CD4-positive, CD25-positive, alpha-beta regulatory T cell (primary cell): ENCODE measurements around the gene UBA52. TPM values are rescaled to one million over a fixed set of nuclear protein-coding genes. Genes with fewer than 3 reads are reported as not detected.
A peak's percentile ranks its signal among the peaks of the same experiment; 100 is the strongest.
"Not testable (repeated sequence)": the region's sequence is repeated elsewhere in the genome, so short reads cannot be mapped to it uniquely, and the experiment has no call there.

Experiments used
- ATAC-seq, 2 donors: fragments of 150-1000 bp; cut with Tn5 transposase; one replicate each; pipeline ENCODE4 v1.10.0; 2021; ENCODE audit warnings: low read depth in 2 of 2, moderate number of reproducible peaks in 2 of 2, moderate library complexity in 1 of 2
- DNase-seq, 3 donors: peaks; one replicate each; pipeline versions ENCODE4 v3.0.0 to v3.0.0-alpha.2; 2012 to 2022; ENCODE audit warnings: mixed read lengths in 1 of 3
- H3K27ac ChIP-seq: one replicate; pipeline ENCODE4 v1.7.0; 2013; ENCODE audit warnings: mild to moderate bottlenecking, low read length; ENCODE audit not compliant: insufficient read depth, poor library complexity, severe bottlenecking
- H3K27me3 ChIP-seq: one replicate; pipeline ENCODE4 v1.7.0; 2013; ENCODE audit warnings: low read length; ENCODE audit not compliant: control insufficient read depth, insufficient read depth
- H3K36me3 ChIP-seq: one replicate; pipeline ENCODE4 v1.7.0; 2013; ENCODE audit warnings: mild to moderate bottlenecking, low read length, moderate library complexity; ENCODE audit not compliant: control insufficient read depth, insufficient read depth
- H3K4me1 ChIP-seq: 2 replicates; pipeline ENCODE4 v1.7.0; 2013; ENCODE audit warnings: mild to moderate bottlenecking, low read length; ENCODE audit not compliant: insufficient read depth, control insufficient read depth, poor library complexity, severe bottlenecking
- H3K4me3 ChIP-seq: one replicate; pipeline ENCODE4 v1.7.0; 2013; ENCODE audit warnings: low read depth, mild to moderate bottlenecking, low read length, moderate library complexity
- H3K9me3 ChIP-seq, 2 experiments: 1 replicate in 1 of 2; 2 replicates in 1 of 2; pipeline ENCODE4 v1.7.0; 2013; ENCODE audit warnings: low read length in 2 of 2, mild to moderate bottlenecking in 1 of 2, moderate library complexity in 1 of 2; ENCODE audit not compliant: control insufficient read depth in 2 of 2
- H3K27ac Mint-ChIP-seq, 3 donors: one replicate each; pipeline ENCODE4 v1.8.0; 2020 to 2022; ENCODE audit warnings: mild to moderate bottlenecking in 3 of 3, mixed read lengths in 3 of 3, moderate library complexity in 2 of 3
- H3K27me3 Mint-ChIP-seq: one replicate; pipeline ENCODE4 v1.8.0; 2022; ENCODE audit warnings: mild to moderate bottlenecking, mixed read lengths
- H3K36me3 Mint-ChIP-seq: one replicate; pipeline ENCODE4 v1.8.0; 2020; ENCODE audit warnings: mixed read lengths
- H3K4me1 Mint-ChIP-seq, 4 donors: one replicate each; pipeline ENCODE4 v1.8.0; 2020 to 2022; ENCODE audit warnings: mixed read lengths in 4 of 4, mild to moderate bottlenecking in 1 of 4
- H3K4me3 Mint-ChIP-seq, 4 donors: one replicate each; pipeline ENCODE4 v1.8.0; 2020 to 2022; ENCODE audit warnings: mild to moderate bottlenecking in 4 of 4, mixed read lengths in 4 of 4, moderate library complexity in 3 of 4
- H3K9me3 Mint-ChIP-seq, 7 donors: one replicate each; pipeline ENCODE4 v1.8.0; 2020 to 2022; ENCODE audit warnings: mixed read lengths in 7 of 7, mild to moderate bottlenecking in 3 of 7, moderate library complexity in 2 of 7
- polyA plus RNA-seq, 4 donors: library from polyadenylated mRNA; unstranded; fragments of 300-500 nt; fragmentation: Illumina TruSeq; gene quantifications; one replicate each; pipeline ENCODE4 v1.2.3, GENCODE V29; 2021
- total RNA-seq: library from RNA; stranded (reverse); gene quantifications from one replicate; pipeline ENCODE4 v1.2.3, GENCODE V29; 2022

Gene UBA52
- total and polyA plus RNA-seq, 5 donors from 2014 or later = 1,213 to 1,759 (median 1,556) TPM

DNA sequence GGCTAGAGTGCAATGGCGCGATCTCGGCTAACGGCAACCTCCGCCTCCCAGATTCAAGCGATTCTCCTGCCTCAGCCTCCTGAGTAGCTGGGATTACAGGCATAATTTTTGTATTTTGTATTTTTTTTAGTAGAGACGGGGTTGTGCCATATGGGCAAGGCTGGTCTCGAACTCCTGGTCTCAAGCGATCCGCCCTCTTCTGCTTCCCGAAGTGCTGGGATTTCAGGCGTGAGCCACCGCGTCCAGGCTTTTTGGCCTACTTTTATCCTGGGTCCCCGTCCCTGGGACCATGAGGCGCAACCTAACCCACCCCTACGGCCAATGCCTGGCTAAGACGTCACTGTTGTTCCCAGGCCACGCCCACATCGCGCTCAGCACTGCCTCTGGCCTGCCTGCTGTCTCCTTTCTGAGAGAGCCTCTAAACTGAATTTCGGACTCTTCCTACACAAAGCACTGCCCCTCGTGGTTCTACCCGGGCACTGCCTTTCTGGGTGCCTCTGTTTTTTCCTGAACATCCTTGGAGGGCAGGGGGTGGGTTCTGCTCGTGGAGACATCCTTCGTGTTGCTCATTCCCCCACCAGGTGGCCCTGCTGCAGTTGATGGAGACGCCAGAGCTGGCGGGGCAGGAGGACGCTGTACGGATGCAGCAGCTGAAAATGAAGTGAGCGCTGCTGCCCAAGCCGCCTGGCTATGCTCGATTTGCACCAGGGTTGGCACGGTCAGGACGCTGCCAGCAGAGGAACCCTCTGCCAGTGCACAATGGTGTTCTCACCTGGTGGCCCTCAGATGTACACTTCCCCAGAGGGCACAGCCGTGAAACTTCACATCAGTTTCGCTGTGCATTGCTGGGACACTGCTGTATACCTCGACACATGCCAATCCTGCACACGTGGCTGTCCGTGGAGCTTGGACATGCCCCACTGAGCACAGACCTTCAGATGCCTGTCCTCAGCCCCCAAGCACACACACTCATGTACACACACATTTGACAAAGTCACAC lies 18.9 kb downstream of the UBA52 start:
- Mint-ChIP-seq H3K4me3 (peak overlapping the region; percentile 92 to 93 (median 92)), H3K27me3 (peaks cover 13% of the 10 kb centered on the region), H3K27ac (peak overlapping the region in 1 of 3 donors; percentile 92), H3K36me3 (no peaks in the 10 kb centered on the region), H3K4me1 (peaks cover 6 to 50% (median 20%) of the 10 kb centered on the region in 4 donors), H3K9me3 (no peaks in the 10 kb centered on the region)
- no peak for ATAC-seq
- Histone ChIP-seq H3K9me3 (no peaks in the 10 kb centered on the region), H3K4me3 (no peak overlapping the region), H3K27ac (peak overlapping the region; percentile 91), H3K36me3 (peaks cover 6% of the 10 kb centered on the region), H3K27me3 (no peaks in the 10 kb centered on the region), H3K4me1 (peaks cover 46% of the 10 kb centered on the region)
- DNase-seq = no peak

DNA sequence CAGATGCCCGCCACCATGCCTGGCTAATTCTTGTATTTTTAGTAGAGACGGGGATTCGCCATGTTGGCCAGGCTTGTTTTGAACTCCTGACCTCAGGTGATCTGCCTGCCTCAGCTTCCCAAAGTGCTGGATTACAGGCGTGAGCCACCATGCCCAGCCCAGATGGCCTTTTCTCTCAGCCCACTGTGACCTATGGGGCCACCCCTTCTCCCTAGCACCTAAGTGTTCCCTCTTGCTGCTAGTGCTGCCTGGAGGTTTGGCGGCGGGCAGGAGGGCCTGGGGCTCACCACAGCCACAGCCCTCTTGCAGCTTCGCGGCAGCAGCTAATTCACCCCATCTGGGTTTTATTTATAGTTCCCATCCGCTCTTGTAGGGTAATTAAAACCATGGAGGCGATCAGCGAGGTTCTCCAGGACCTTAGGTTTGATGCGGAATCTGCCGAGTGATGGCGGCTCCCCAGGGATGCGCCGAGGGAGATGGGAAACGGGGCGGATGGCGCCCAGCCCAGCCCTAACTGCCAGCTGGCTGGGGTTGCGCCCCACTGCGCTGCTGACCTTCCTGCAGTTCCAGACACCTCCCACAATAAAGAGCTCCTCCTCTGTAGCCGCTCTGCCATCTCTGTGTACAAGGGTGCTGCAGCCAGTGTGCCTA lies 20.2 kb downstream of the UBA52 start:
- peaks cover 19% of the 10 kb centered on the region for H3K27me3 Mint-ChIP-seq
- Histone ChIP-seq H3K27me3 (no peaks in the 10 kb centered on the region), H3K27ac (no peak overlapping the region), H3K36me3 (peaks cover 6% of the 10 kb centered on the region), H3K4me1 (peaks cover 44% of the 10 kb centered on the region), H3K9me3 (no peaks in the 10 kb centered on the region), H3K4me3 (no peak overlapping the region)
- DNase-seq = no peak
- peak overlapping the region in 2 of 4 donors; percentile 27 to 93 for H3K4me3 Mint-ChIP-seq
- peaks cover 6 to 51% (median 19%) of the 10 kb centered on the region in 4 donors for H3K4me1 Mint-ChIP-seq
- H3K9me3 Mint-ChIP-seq = peaks cover 0 to 2% (median 0%) of the 10 kb centered on the region in 7 donors
- no peak for ATAC-seq
- no peaks in the 10 kb centered on the region for H3K36me3 Mint-ChIP-seq
- peak overlapping the region in 1 of 3 donors; percentile 26 for H3K27ac Mint-ChIP-seq

DNA sequence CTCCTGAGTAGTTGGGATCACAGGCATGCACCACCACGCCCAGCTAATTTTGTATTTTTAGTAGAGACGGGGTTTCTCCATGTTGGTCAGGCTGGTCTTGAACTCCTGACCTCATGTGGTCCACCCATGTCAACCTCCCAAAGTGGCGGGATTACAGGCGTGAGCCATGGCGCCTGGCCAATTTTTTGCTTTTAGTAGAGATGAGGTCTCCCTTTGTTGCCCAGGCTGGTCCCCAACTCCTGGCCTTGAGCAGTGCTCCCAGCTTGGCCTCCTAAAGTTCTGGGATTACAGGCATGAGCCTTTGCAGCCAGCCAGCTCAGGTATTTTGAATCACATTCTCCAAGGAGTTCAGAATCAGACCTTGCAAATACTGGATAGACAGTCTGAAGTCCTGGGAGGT lies 21.1 kb downstream of the UBA52 start:
- H3K27ac ChIP-seq, H3K36me3 ChIP-seq, DNase-seq, H3K4me3 ChIP-seq, H3K36me3 Mint-ChIP-seq, ATAC-seq, H3K27me3 ChIP-seq, H3K9me3 ChIP-seq, H3K9me3 Mint-ChIP-seq: not testable (repeated sequence)
- Mint-ChIP-seq H3K27me3 (peaks cover 19% of the 10 kb centered on the region), H3K4me3 (peak overlapping the region in 2 of 4 donors; percentile 39 to 93), H3K4me1 (peaks cover 6 to 49% (median 18%) of the 10 kb centered on the region in 4 donors), H3K27ac (peak overlapping the region in 1 of 3 donors; percentile 7)
- peaks cover 41% of the 10 kb centered on the region for H3K4me1 ChIP-seq

DNA sequence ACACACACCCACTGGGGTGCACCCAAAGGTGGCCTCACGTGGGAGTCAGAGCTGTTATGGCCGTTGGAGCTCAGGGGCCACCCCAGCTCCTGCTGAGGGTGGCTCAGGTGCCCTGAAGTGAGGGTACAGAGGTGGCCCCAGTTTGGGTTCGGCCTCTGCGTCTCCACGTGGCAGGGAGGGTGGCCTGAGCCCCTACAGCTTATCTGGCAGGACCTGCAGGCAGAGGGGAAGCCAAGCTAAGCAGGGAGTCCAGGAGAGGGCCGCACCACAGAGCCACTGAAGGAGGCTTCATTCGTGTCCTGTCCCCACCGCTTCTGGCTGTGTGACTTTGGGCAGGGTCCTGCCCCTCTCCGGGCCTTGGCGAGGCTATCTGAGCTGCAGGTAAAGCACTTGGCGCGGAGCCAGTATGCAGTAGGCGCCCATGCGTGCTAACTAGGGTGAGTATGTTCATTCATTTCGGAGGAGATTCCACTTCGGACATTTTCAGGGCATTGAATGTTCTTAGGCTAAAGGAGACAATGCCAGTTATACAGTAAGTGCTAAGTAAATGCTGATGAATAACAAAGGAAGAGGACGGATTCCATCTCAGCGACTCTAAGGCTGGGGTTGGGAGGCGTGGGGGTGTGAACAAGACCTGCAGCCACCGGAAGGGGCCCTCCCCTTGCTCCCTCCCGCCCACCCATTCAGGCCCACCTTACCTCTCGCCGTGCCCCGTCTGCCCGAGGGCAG lies 21.9 kb downstream of the UBA52 start:
- H3K36me3 Mint-ChIP-seq = no peaks in the 10 kb centered on the region
- Histone ChIP-seq H3K4me1 (peaks cover 33% of the 10 kb centered on the region), H3K9me3 (no peaks in the 10 kb centered on the region), H3K36me3 (peaks cover 6% of the 10 kb centered on the region), H3K4me3 (no peak overlapping the region), H3K27me3 (no peaks in the 10 kb centered on the region), H3K27ac (no peak overlapping the region)
- H3K27me3 Mint-ChIP-seq = peaks cover 16% of the 10 kb centered on the region
- ATAC-seq = no peak
- H3K9me3 Mint-ChIP-seq = peaks cover 0 to 2% (median 0%) of the 10 kb centered on the region in 7 donors
- peaks cover under 1 to 42% (median 12%) of the 10 kb centered on the region in 4 donors for H3K4me1 Mint-ChIP-seq
- peak overlapping the region; percentile 48 to 93 (median 65) for H3K4me3 Mint-ChIP-seq
- peak overlapping the region in 2 of 3 donors; percentile 7 to 26 for H3K27ac Mint-ChIP-seq
- DNase-seq = no peak

DNA sequence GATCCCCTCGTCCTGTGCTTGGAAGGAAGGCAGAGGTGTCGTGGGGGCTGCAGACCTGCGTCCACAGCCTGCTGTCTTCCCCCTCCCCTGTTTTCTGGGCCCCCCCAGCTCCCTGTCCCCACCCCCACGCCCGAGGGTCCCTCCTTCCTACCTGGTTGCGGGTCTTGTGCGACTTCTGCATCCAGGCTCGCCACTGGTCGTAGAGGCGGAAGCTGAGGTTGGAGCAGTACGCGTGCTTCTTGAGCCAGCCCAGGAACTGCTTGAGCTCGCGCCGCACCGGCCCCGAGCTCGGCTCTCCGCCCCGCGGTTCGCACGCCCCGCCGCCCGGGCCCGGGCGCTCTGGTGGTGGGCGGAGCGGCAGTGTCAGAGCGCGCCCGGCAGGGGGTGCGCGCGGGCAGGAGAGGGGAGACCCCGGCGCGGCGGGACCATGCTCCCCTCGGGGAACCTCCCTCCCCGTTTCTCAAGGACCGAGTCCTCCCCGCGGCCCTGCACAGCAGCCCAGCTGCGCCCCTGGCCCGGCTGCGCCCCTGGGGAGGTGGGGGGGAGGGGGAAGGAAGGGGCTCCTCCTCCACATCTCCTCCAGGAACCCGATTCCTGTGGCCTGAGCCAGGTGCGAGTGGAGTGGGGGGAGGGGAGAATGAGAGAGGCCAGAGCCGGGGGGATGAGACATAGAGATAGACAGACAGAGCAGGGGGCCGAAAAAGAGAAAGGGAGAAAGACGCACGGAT lies 22.6 kb downstream of the UBA52 start:
- H3K27ac ChIP-seq = peak overlapping the region; percentile 23
- H3K27ac Mint-ChIP-seq = peak overlapping the region in 2 of 3 donors; percentile 67 to 75

DNA sequence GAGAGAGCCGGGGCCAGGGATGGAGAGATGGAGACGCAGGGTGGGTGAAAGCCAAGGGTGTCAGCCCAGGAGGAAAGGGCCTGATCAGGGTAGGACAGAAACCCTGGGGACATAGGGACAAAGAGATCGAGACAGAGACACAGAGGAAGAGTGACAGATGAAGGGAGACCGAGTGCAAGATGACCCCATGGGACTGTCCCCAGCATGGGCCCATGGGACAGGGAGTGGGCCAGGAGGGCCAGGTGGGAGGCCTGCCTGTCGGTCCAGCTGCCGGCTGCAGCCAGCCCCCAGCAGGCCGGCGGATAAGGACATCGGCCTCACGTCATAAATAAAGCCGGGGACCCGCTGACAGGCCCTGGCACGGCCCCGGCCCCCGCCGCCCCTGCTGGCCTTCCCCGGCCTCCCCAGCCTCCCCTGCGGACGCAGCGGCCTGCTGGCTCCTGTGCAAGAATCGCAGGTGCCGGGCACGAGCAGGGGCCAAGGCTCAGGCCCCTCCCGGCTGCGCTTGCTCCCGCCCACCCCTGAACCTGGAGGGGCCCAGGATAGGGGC lies 23.2 kb downstream of the UBA52 start:
- no peaks in the 10 kb centered on the region for H3K27me3 ChIP-seq
- H3K27ac ChIP-seq = peak overlapping the region; percentile 23
- H3K27ac Mint-ChIP-seq = peak overlapping the region in 2 of 3 donors; percentile 67 to 75
- H3K36me3 Mint-ChIP-seq = no peaks in the 10 kb centered on the region
- H3K4me3 ChIP-seq = peak overlapping the region; percentile 53
- peak overlapping the region in 2 of 4 donors; percentile 77 to 80 for H3K4me3 Mint-ChIP-seq
- peaks cover 6% of the 10 kb centered on the region for H3K36me3 ChIP-seq
- DNase-seq = no peak
- ATAC-seq = no peak
- H3K4me1 Mint-ChIP-seq = peaks cover 0 to 37% (median 10%) of the 10 kb centered on the region in 4 donors
- no peaks in the 10 kb centered on the region for H3K9me3 ChIP-seq
- H3K27me3 Mint-ChIP-seq = peaks cover 21% of the 10 kb centered on the region
- H3K4me1 ChIP-seq = peaks cover 23% of the 10 kb centered on the region
- H3K9me3 Mint-ChIP-seq = peaks cover 0 to 2% (median 0%) of the 10 kb centered on the region in 7 donors

More for the DNA sequence above, 22.6 kb downstream of the UBA52 start:
- peaks cover 18% of the 10 kb centered on the region for H3K27me3 Mint-ChIP-seq
- peaks cover 0 to 2% (median 0%) of the 10 kb centered on the region in 7 donors for H3K9me3 Mint-ChIP-seq
- Histone ChIP-seq H3K27me3 (no peaks in the 10 kb centered on the region), H3K4me1 (peaks cover 30% of the 10 kb centered on the region), H3K36me3 (peaks cover 6% of the 10 kb centered on the region), H3K4me3 (peak overlapping the region; percentile 53), H3K9me3 (no peaks in the 10 kb centered on the region)
- no peaks in the 10 kb centered on the region for H3K36me3 Mint-ChIP-seq
- DNase-seq (peak; percentile 65 to 77 (median 68)), ATAC-seq (peak; percentile 65 to 69)
- H3K4me1 Mint-ChIP-seq = peaks cover 0 to 42% (median 12%) of the 10 kb centered on the region in 4 donors
- H3K4me3 Mint-ChIP-seq = peak overlapping the region in 2 of 4 donors; percentile 77 to 80
